Eye (tissue), 1 donor: ENCODE results near the gene NR1H3.

ENCODE experiments used
- DNase-seq: peaks from one replicate; pipeline ENCODE4 v3.0.0-alpha.2; 2015

NR1H3 gene

DNA sequence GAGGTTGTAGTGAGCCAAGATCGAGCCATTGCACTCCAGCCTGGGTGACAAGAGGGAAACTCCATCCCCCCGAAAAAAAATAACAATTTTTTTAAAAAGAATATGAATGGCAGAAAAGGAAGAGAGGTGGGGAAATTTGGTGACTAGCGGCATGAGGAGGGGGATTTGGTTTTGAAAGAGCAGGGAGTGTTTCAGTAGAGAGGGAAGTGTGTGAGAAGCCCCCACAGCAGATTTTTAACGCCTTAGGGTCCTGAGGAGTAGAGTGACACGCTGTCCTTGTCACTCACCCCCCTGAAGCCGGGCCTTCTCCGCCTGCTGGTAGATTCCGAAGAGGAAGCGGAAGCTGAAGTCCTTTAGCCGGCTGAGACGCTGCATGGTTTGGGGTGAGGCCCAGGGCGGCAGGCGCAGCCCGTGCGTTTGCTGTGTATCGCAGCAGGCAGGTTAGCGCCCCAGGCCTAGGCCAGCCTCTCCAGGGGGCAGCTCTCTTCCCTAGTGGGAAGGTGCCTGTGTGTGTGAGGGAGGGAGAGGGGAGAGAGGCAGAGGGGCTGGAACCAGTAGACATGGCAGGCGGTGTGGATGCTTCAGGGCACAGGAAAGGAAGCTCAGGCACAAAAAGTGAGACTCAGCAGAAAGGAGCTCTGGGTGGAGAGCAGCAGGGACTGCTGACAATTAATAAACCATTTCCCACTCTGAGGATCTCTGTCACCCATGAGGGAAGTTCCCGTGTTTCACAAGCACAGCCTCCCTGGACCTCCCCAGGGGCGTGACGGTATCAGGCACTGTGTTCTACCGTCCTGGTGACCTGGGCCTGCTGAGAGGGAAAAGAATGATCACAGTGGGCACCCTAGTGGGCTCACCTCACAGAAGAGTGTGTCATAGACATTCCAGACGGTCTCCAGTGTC is 13.1 kb upstream of the NR1H3 start:
- DNase-seq = no peak

GRCh38 chr11:47245611-47246357 is 12.0 kb upstream of the NR1H3 start:
- no peak for DNase-seq

DNA sequence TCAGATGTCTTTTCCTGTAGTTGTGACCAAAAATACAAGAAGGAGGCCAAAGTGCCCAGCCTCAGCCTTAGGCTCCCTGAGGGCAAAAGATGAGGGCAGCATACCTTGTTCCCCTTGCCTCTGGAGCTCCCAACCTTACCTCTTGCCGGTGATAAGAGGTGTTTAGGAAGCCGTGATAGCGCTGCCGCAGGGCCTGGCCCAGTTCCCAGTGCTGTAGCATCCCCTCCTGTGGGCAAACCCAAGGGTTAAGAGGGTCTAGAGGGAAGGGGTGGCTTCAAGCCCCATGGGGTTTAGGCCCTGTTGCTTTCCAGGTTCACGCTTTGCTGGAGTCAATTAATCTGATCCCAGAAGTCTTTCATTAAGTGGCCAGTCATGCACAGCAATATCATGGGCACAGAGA is 10.3 kb upstream of the NR1H3 start:
- DNase-seq = no peak

DNA sequence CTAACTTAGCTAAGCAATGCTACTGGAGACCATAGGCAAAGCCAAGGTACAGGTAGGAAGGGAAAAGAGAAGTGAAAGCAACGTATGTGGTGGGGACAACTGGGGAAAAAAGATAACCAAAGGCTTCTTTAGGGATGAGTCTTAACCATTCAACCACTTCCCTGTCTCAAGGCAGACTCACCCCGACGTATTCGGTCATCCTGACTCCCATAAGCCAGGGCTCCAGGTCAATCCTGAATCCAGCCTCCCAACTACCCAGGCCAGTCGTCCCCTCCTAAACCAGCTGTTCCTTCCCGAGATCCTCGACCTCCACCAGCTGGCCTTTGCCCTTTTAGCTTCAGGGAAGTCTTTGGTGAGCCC is 9.5 kb upstream of the NR1H3 start:
- DNase-seq = no peak

DNA sequence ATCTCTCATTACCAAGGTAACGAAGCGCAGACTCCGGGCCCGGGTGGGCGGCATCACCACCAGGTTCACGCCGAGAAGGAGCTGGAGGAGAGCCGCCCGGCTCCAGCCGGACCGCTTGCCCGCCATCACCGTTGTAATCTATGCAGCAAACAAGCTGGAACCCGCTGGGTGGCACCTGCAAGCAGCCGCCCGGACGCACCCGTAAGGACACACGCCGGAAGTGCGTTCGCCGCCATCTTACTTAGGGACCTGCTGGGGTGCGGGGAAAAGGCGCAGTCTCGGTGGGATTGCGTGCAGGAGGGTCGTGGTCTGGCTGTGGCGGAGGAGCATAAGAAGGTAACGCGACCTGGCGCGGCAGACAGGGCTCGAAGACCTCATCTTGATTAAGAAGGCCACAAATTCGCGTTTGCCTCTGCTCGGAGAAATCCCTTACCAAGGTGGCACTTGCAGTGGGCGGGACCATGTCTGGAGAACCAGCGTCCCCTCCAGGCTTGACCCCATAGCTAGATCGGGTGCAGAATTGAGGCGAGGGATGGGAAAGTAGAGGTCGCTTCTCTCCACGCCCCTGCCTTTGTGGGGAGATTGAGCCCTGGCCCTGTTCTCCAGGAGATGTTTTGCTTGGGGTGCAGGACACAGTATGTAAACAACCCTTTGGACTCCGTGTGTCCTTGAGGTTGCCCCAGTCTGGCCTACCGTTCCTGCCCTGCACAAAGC is 9.0 kb upstream of the NR1H3 start, which contains the start of gene ACP2:
Gene ACP2 (minus strand): TSS at position 151 of the 714 bp plus-strand sequence. CDS start 25 bp downstream, at position 126.
- peak; percentile 96 for DNase-seq

GRCh38 chr11:47249378-47249715 is 8.4 kb upstream of the NR1H3 start:
- no peak for DNase-seq

GRCh38 chr11:47251751-47252150 is 6.0 kb upstream of the NR1H3 start:
- DNase-seq = no peak

GRCh38 chr11:47253660-47254059 is 4.1 kb upstream of the NR1H3 start:
- no peak for DNase-seq

- no peak for DNase-seq
Observed at GRCh38 chr11:47254386-47254785, 3.4 kb upstream of the NR1H3 start.

DNA sequence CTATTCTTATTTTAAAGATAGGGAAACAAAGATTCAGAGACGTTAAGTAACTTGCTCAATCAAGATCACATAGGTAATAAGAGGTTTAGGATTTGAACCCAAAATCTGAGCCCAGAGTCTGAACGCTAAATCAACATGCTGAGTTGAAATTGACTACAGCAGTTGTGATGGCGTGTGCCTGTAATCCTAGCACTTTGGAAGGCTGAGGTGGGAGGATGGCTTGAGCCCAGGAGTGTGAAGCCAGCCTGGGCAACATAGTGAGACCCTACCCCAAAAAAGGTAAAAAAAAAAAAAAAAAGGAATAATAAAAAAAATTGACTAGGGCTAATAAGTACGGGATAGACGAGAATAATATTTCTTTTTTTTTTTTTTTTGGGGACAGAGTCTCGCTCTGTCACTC is 1.4 kb upstream of the NR1H3 start:
- no peak for DNase-seq

- DNase-seq = no peak
Observed at GRCh38 chr11:47257177-47257516, 649 bp upstream of the NR1H3 start.

- no peak for DNase-seq
Observed at GRCh38 chr11:47258317-47258902, 614 bp downstream of the NR1H3 start.

DNA sequence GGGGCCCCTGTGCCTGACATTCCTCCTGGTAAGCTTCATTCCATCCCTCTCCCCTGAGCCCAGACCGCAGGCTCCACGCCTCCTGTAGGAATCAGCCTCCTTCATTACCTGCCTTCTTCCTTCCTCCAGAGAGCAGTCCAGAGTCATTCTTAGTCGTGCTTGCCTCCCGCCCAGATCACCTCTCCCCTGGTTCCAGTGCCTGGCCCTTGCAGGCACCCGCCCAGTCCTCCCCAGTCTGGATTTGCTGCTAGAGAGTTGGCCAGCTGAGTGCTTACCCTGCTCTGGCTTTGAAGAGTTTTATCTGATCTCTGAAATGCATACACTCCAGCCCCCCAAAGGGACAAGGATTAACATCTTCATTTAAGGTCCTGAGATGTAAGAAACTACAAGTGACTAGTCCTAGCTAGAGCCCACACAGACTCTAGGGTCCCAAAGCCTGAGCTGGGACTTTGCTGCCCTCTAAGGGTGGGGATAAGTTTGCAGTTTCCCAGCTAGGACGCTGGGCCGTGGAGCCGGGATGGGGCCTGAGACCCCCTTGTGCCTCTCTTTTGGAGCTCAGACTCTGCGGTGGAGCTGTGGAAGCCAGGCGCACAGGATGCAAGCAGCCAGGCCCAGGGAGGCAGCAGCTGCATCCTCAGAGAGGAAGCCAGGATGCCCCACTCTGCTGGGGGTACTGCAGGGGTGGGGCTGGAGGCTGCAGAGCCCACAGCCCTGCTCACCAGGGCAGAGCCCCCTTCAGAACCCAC is 1.6 kb downstream of the NR1H3 start:
- DNase-seq = peak; percentile 32

GRCh38 chr11:47260366-47260765 is 2.6 kb downstream of the NR1H3 start:
- no peak for DNase-seq

- DNase-seq = no peak
Observed at GRCh38 chr11:47261291-47261800, 3.5 kb downstream of the NR1H3 start.

GRCh38 chr11:47264119-47264518 is 6.3 kb downstream of the NR1H3 start:
- DNase-seq = no peak

DNA sequence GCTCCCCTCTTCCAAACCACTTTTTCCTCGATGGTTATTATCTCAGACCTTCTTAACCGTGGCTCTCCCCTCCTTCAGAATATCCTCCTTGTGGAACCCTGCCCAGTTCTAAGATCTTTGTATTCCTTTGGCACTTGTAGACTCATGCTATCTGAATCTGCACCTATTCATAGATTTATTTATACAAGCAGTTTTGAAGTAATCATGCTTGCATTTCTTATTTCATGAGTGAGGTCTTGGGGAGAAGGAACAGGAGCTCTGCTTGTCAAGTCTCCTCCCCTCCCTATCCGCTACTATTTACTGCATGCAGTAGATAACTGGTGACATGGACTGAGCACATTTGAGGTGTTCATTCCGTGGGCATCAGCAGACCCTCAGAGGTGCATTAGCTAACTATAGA is 6.7 kb downstream of the NR1H3 start:
- no peak for DNase-seq

DNA sequence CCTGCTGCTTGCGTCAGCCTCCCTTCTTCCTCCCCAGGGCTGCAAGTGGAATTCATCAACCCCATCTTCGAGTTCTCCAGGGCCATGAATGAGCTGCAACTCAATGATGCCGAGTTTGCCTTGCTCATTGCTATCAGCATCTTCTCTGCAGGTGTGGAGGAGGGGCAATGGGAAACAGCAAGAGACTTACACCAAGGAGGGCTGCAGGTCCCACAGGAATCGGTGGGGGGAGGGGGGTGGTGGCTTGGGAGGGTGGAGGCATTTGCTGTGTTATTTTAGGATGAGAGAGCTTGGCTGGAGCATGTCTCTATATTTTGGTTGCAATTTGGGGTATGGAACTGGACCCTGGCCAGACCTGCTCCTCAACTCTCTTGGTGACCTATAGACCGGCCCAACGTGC is 10.1 kb downstream of the NR1H3 start:
- DNase-seq = no peak

DNA sequence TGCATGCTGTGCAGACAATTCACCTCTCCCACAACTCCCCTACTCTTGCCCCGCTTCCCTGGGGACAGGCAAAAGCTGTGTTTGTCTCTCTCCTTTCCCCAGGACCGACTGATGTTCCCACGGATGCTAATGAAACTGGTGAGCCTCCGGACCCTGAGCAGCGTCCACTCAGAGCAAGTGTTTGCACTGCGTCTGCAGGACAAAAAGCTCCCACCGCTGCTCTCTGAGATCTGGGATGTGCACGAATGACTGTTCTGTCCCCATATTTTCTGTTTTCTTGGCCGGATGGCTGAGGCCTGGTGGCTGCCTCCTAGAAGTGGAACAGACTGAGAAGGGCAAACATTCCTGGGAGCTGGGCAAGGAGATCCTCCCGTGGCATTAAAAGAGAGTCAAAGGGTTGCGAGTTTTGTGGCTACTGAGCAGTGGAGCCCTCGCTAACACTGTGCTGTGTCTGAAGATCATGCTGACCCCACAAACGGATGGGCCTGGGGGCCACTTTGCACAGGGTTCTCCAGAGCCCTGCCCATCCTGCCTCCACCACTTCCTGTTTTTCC is 10.7 kb downstream of the NR1H3 start:
- no peak for DNase-seq

DNA sequence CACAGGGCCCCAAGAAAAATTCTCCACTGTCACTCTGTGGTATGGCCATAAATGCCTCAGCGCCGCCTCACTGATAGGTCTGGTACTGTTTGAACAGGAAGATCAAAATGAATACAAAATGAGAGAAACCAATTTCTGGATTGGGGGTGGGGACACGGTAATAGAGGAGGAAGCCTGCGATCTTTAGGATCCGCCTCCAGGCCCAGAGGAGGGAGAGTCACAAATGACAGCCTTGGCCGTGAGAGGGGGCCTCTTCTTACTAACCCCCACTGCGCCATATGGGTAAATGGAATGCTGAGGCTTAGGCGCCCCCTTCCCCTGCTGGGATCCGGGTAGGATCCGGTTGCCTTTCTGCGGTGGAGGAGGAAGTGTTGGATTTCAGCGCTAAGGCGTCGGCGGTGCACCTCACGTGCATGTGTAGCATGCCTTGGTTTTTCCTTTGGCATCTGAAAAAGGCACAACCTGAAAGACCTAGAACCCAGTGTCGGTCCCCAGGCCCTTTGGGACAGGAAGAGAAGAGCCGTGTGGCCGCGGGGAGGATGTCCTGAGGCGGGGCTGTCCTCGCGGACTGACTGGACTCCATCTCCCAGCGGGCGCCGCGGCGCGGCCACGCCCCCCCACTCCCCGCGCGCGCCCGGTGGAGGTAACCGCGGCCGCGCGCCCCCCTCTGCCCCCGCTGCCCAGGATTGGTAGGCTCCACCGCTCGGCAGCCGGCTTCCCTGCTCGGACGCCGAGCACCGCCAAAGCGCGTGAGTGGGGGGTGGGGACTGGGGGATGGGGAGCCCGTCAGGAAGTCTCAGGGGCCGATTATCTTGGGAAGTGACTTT is 11.4 kb downstream of the NR1H3 start:
- peak; percentile 95 for DNase-seq

DNA sequence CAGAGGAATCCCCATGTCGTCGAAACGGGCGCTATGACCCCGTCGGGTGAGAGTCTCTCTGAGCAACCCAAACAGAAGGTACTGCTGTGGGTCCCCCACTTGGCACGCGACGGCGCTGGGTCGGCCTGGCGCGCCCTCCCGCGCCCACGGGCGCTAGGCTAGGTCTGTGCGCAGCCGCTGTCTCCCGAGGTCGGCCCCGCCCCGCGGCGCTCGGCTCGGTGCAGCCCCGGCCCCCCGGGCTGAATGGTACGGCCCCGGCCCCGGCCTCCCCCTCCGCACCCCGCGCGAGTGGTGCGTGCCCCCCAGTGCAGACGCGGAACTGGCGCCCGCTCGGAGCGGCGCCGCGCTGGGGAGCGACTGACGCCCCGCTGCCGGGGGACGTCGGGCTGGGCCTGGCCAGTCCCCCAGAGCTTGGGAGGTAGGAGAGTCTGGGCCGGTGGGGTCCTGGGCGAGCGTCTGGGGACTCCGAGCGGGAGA is 12.1 kb downstream of the NR1H3 start, which contains the start of gene MADD:
Gene MADD (plus strand): TSS at position 305 of the 477 bp plus-strand sequence.
- peak; percentile 92 for DNase-seq
